Fibroblast of skin of right biceps (primary cell): ENCODE measurements around the gene KLC3.
A peak's percentile ranks its signal among the peaks of the same experiment; 100 is the strongest.
"Not testable (repeated sequence)": the region's sequence is repeated elsewhere in the genome, so short reads cannot be mapped to it uniquely, and the experiment has no call there.

Experiments used
- DNase-seq: peaks from one replicate; pipeline ENCODE4 v3.0.0-alpha.2; 2013

The KLC3 gene

GRCh38 chr19:45320997-45321775 lies 19.4 kb upstream of the KLC3 start:
- no peak for DNase-seq

- no peak for DNase-seq
Observed at GRCh38 chr19:45321848-45322247, 18.7 kb upstream of the KLC3 start.

- DNase-seq, result no peak
Observed at GRCh38 chr19:45322311-45322710, 18.2 kb upstream of the KLC3 start.

GRCh38 chr19:45322744-45323281 lies 17.7 kb upstream of the KLC3 start, which contains the start of gene CKM:
TSS of gene CKM (minus strand) at chr19:45322875. CDS start at chr19:45319713, 3,162 bp downstream.
- DNase-seq, result no peak

GRCh38 chr19:45323671-45324081 lies 16.9 kb upstream of the KLC3 start:
- DNase-seq, result peak; percentile 21

GRCh38 chr19:45324349-45324907 lies 16.1 kb upstream of the KLC3 start:
- DNase-seq, result no peak

- DNase-seq, result no peak
Observed at GRCh38 chr19:45327404-45328143, 13.0 kb upstream of the KLC3 start.

GRCh38 chr19:45331411-45331810 lies 9.1 kb upstream of the KLC3 start:
- DNase-seq, result no peak

GRCh38 chr19:45333609-45334303 lies 6.8 kb upstream of the KLC3 start:
- no peak for DNase-seq

GRCh38 chr19:45334881-45335280 lies 5.7 kb upstream of the KLC3 start:
- DNase-seq, result not testable (repeated sequence)

- DNase-seq, result no peak
Observed at GRCh38 chr19:45336696-45337251, 3.8 kb upstream of the KLC3 start.

- no peak for DNase-seq
Observed at GRCh38 chr19:45339629-45340028, 921 bp upstream of the KLC3 start.

- no peak for DNase-seq
Observed at GRCh38 chr19:45340899-45341453, 426 bp downstream of the KLC3 start.

- DNase-seq, result no peak
Observed at GRCh38 chr19:45342911-45343310, 2.4 kb downstream of the KLC3 start.

GRCh38 chr19:45344621-45345505 lies 4.3 kb downstream of the KLC3 start:
- DNase-seq, result no peak

GRCh38 chr19:45345506-45345860 lies 4.9 kb downstream of the KLC3 start:
- no peak for DNase-seq

GRCh38 chr19:45346449-45346848 lies 5.9 kb downstream of the KLC3 start:
- DNase-seq, result no peak

GRCh38 chr19:45347570-45348366 lies 7.2 kb downstream of the KLC3 start:
- DNase-seq, result no peak

- no peak for DNase-seq
Observed at GRCh38 chr19:45348367-45349125, 8.0 kb downstream of the KLC3 start.

GRCh38 chr19:45349126-45349415 lies 8.5 kb downstream of the KLC3 start:
- no peak for DNase-seq
